ENCODE results near the gene C22orf31. TPM values are rescaled to one million over a fixed set of nuclear protein-coding genes. Genes with fewer than 3 reads are reported as not detected.
A peak's percentile ranks its signal among the peaks of the same experiment; 100 is the strongest.

The C22orf31 gene
- total RNA-seq, 1 experiment from 2014 or later, result not detected

DNA sequence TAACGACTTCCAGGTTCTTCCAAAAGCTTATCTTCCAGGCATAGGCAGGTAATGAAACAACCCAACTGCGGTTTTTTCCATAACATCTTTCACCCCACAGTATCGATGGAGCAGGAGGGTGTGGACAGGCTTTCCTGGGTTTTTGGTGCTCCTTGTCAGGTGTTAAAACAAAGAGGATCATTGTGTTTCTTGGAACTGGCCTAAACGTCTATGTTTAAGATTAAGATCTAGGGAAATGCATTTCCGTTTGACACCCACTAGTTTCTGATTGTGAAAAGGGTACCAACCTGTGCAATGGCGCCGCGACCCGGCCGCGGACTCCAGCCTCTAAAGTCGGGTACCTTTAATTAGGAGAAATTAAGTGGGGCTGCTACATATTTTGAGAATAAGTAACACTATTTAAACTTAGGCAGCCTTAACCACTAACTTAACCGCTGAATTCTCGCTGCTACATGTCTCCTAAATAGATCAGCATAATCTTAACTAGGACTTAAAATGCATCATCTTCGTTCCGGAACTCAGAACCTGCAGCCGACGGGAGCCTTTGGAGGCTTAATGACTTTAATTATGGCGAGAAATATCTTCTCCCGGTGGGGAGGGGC lies 31.5 kb downstream of the C22orf31 start:
- POLR2A ChIA-PET, result no interaction called here
- BruUV-seq (replicated peaks), result no TSS peak
- Histone ChIP-seq H3K4me1 (ENCODE audit: control insufficient read depth, insufficient read depth, low read length) (peaks cover 21% of the 10 kb centered on the region), H3K4me3 (ENCODE audit: low read depth in 2 of 2, low read length in 2 of 2) (peak overlapping the region; percentile 33 to 51), H3K9me3 (ENCODE audit: control insufficient read depth, insufficient read depth, low read depth, low read length) (no peaks in the 10 kb centered on the region), H3K27me3 (ENCODE audit: control insufficient read depth, insufficient read depth, low read length) (no peaks in the 10 kb centered on the region), H3K27ac (ENCODE audit: low read length) (peak overlapping the region; percentile 57; the same call in 1 of the 2 replicates), H3K36me3 (ENCODE audit: control insufficient read depth, insufficient read depth, low read length) (no peaks in the 10 kb centered on the region)
- DNase-seq (ENCODE audit: low read depth, low spot score) (no peak), ATAC-seq (peak; percentile 18; the same call in 1 of the 2 replicates)
- CTCF ChIA-PET, result no interaction called here
- in situ Hi-C loops (cut with HindIII; ENCODE audit: low pct_unique_long_range_greater_than_20kb, low sequenced_read_pairs), result no loop called here
- intact Hi-C loops (cut with micrococcal nuclease; ENCODE audit: unreplicated experiment), result no loop called here
- no peak for TF ChIP-seq SIN3A (IDR thresholded peaks at IDR 0.05; ENCODE audit: borderline replicate concordance, insufficient read depth, low read depth, low read length)
- no peak for TF ChIP-seq POLR2AphosphoS5 (IDR thresholded peaks at IDR 0.05; ENCODE audit: low read depth, low read length)
- TF ChIP-seq TCF7L2 (IDR thresholded peaks at IDR 0.05; ENCODE audit: low read depth, low read length), result no peak
- TF ChIP-seq, protein P1, sequence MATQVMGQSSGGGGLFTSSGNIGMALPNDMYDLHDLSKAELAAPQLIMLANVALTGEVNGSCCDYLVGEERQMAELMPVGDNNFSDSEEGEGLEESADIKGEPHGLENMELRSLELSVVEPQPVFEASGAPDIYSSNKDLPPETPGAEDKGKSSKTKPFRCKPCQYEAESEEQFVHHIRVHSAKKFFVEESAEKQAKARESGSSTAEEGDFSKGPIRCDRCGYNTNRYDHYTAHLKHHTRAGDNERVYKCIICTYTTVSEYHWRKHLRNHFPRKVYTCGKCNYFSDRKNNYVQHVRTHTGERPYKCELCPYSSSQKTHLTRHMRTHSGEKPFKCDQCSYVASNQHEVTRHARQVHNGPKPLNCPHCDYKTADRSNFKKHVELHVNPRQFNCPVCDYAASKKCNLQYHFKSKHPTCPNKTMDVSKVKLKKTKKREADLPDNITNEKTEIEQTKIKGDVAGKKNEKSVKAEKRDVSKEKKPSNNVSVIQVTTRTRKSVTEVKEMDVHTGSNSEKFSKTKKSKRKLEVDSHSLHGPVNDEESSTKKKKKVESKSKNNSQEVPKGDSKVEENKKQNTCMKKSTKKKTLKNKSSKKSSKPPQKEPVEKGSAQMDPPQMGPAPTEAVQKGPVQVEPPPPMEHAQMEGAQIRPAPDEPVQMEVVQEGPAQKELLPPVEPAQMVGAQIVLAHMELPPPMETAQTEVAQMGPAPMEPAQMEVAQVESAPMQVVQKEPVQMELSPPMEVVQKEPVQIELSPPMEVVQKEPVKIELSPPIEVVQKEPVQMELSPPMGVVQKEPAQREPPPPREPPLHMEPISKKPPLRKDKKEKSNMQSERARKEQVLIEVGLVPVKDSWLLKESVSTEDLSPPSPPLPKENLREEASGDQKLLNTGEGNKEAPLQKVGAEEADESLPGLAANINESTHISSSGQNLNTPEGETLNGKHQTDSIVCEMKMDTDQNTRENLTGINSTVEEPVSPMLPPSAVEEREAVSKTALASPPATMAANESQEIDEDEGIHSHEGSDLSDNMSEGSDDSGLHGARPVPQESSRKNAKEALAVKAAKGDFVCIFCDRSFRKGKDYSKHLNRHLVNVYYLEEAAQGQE (IDR thresholded peaks at IDR 0.05; ENCODE audit: insufficient read depth in 1 of 2, low read depth in 2 of 2, low read length in 1 of 2), result no peak
- TF ChIP-seq, protein P2, sequence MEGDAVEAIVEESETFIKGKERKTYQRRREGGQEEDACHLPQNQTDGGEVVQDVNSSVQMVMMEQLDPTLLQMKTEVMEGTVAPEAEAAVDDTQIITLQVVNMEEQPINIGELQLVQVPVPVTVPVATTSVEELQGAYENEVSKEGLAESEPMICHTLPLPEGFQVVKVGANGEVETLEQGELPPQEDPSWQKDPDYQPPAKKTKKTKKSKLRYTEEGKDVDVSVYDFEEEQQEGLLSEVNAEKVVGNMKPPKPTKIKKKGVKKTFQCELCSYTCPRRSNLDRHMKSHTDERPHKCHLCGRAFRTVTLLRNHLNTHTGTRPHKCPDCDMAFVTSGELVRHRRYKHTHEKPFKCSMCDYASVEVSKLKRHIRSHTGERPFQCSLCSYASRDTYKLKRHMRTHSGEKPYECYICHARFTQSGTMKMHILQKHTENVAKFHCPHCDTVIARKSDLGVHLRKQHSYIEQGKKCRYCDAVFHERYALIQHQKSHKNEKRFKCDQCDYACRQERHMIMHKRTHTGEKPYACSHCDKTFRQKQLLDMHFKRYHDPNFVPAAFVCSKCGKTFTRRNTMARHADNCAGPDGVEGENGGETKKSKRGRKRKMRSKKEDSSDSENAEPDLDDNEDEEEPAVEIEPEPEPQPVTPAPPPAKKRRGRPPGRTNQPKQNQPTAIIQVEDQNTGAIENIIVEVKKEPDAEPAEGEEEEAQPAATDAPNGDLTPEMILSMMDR (IDR thresholded peaks at IDR 0.05), result peak; percentile 30

DNA sequence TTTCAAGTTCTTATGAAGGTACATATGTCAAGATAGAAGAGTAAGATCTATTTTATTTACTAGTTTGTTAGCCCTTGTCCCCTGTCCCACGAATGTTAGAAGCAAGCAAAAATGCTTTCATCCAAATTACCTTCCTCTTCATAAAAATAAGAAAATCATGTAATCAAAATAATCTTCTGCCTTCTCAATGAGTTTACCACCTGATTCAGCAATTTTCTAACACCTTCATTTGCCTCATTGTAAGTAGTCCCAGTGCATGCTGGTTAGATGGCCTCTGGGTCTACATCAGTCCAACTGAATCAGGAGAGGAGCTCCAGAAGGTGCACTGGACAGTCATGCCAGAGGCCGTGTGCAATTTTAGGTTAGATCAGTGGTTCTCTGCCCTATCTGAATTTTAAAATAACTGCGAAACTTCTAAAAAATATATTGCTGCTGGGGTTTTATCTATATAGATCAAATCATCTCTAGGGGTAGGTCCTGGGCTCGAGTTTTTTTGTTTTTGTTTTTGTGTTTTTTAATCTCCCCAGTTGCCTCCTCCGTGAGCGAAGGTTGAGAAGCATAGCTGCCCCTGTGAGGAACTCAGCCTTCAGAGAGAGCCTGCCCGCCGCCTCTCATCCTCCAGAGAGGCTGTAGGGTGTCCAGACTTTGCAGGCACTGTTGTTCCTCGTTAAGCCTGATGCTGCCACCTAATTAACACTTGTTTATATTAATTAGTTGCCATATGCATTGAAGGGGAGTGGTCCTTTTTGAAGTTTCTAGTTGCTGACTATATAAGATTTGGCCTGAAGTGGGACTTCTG lies 32.2 kb downstream of the C22orf31 start:
- no peaks in the 10 kb centered on the region for H3K36me3 ChIP-seq (ENCODE audit: control insufficient read depth, insufficient read depth, low read length)
- no peaks in the 10 kb centered on the region for H3K9me3 ChIP-seq (ENCODE audit: control insufficient read depth, insufficient read depth, low read depth, low read length)
- TF ChIP-seq, protein P1 (IDR thresholded peaks at IDR 0.05; ENCODE audit: insufficient read depth in 1 of 2, low read depth in 2 of 2, low read length in 1 of 2), result no peak
- TF ChIP-seq, protein P2 (IDR thresholded peaks at IDR 0.05), result no peak
- TF ChIP-seq SIN3A (IDR thresholded peaks at IDR 0.05; ENCODE audit: borderline replicate concordance, insufficient read depth, low read depth, low read length), result no peak
- TF ChIP-seq POLR2AphosphoS5 (IDR thresholded peaks at IDR 0.05; ENCODE audit: low read depth, low read length), result no peak
- no peak for TF ChIP-seq TCF7L2 (IDR thresholded peaks at IDR 0.05; ENCODE audit: low read depth, low read length)
- DNase-seq (ENCODE audit: low read depth, low spot score), result no peak
- BruUV-seq (replicated peaks), result no TSS peak
- H3K27me3 ChIP-seq (ENCODE audit: control insufficient read depth, insufficient read depth, low read length), result no peaks in the 10 kb centered on the region
- in situ Hi-C loops (cut with HindIII; ENCODE audit: low pct_unique_long_range_greater_than_20kb, low sequenced_read_pairs), result no loop called here
- intact Hi-C loops (cut with micrococcal nuclease; ENCODE audit: unreplicated experiment), result no loop called here
- POLR2A ChIA-PET, result no interaction called here
- CTCF ChIA-PET, result no interaction called here
- ATAC-seq, result no peak
- peak overlapping the region; percentile 57; the same call in 1 of the 2 replicates for H3K27ac ChIP-seq (ENCODE audit: low read length)
- no peak overlapping the region for H3K4me3 ChIP-seq (ENCODE audit: low read depth in 2 of 2, low read length in 2 of 2)
- H3K4me1 ChIP-seq (ENCODE audit: control insufficient read depth, insufficient read depth, low read length), result peaks cover 21% of the 10 kb centered on the region

Measured in Panc1 (cell line).